Amygdala (tissue), 56 donors: ENCODE measurements around the gene SLC16A12.
"Not testable (repeated sequence)": the region's sequence is repeated elsewhere in the genome, so short reads cannot be mapped to it uniquely, and the experiment has no call there.

Experiments used
- DNase-seq, 56 donors: peaks; one replicate each; lab custom pipeline; 2025; lab: John Stamatoyannopoulos, UW

SLC16A12 gene

GRCh38 chr10:89398003-89398749 is 137.2 kb downstream of the SLC16A12 start:
- DNase-seq = no peak

GRCh38 chr10:89395141-89395540 is 140.3 kb downstream of the SLC16A12 start:
- DNase-seq = no peak

GRCh38 chr10:89393898-89394297 is 141.5 kb downstream of the SLC16A12 start:
- no peak for DNase-seq

- DNase-seq = peak in 12 of 56 donors; percentile 7 to 44 (median 16)
Observed at GRCh38 chr10:89392974-89393373, 142.4 kb downstream of the SLC16A12 start.

GRCh38 chr10:89391907-89392756 is 143.3 kb downstream of the SLC16A12 start, which contains the start of gene IFIT1:
Gene IFIT1, plus strand, starts transcription at chr10:89392623. Its CDS starts 90 bp downstream, at chr10:89392713.
- DNase-seq = peak in 39 of 56 donors; percentile 7 to 82 (median 48)

- not testable (repeated sequence) for DNase-seq
Observed at GRCh38 chr10:89391226-89391576, 144.2 kb downstream of the SLC16A12 start.

GRCh38 chr10:89390476-89391225 is 144.7 kb downstream of the SLC16A12 start:
- DNase-seq = peak in 1 of 56 donors; percentile 14

GRCh38 chr10:89389254-89389653 is 146.1 kb downstream of the SLC16A12 start:
- DNase-seq = peak in 4 of 56 donors; percentile 5 to 71 (median 8)

- no peak for DNase-seq
Observed at GRCh38 chr10:89388806-89389205, 146.6 kb downstream of the SLC16A12 start.

GRCh38 chr10:89384474-89385340 is 150.7 kb downstream of the SLC16A12 start:
- no peak for DNase-seq

- no peak for DNase-seq
Observed at GRCh38 chr10:89382757-89383156, 152.6 kb downstream of the SLC16A12 start.
